Renal cortical epithelial cell (primary cell): ENCODE results near the gene GIPC1. TPM values are rescaled to one million over a fixed set of nuclear protein-coding genes. Genes with fewer than 3 reads are reported as not detected.

Experiments used
- DNase-seq: peaks from one replicate; pipeline ENCODE4 v3.0.0-alpha.2; 2011; ENCODE audit warnings: low read depth
- total RNA-seq: library from RNA; depleted of rRNA; stranded (reverse); fragments of >200 nt; gene quantifications from 2 replicates; pipeline ENCODE4 v1.2.3, GENCODE V29; 2014

Gene GIPC1
- total RNA-seq, 1 donor from 2014 or later, result 180 TPM

GRCh38 chr19:14435320-14436050 is 60.4 kb downstream of the GIPC1 start:
- DNase-seq, result no peak

GRCh38 chr19:14434543-14435319 is 61.2 kb downstream of the GIPC1 start:
- peak; percentile 79 for DNase-seq

- no peak for DNase-seq
Observed at GRCh38 chr19:14433554-14434501, 62.1 kb downstream of the GIPC1 start.

GRCh38 chr19:14432791-14433553 is 63.0 kb downstream of the GIPC1 start, which contains the start of gene PKN1:
TSS of gene PKN1 (plus strand) at chr19:14433306. CDS start at chr19:14433522, 216 bp downstream.
- DNase-seq, result no peak

GRCh38 chr19:14430712-14431111 is 65.2 kb downstream of the GIPC1 start:
- DNase-seq, result no peak

GRCh38 chr19:14428882-14429416 is 67.0 kb downstream of the GIPC1 start:
- no peak for DNase-seq

Other genes starting within 250 kb of the GIPC1 start
- 12.9 and 40.1 TPM in 2 replicates for gene ADGRE5, start 114.7 kb downstream of the GIPC1 start, total RNA-seq
- gene DDX39A, start 76.8 kb downstream of the GIPC1 start, total RNA-seq, result 32.6 and 66.0 TPM in 2 replicates
- 99.1 and 126 TPM in 2 replicates for gene PKN1, start 62.8 kb downstream of the GIPC1 start, total RNA-seq
- gene PTGER1, start 20.8 kb downstream of the GIPC1 start, total RNA-seq, result 0.85 and 5.0 TPM in 2 replicates
- 55.3 and 58.9 TPM in 2 replicates for gene DNAJB1, start 22.3 kb upstream of the GIPC1 start, total RNA-seq
- gene TECR, start 33.5 kb upstream of the GIPC1 start, total RNA-seq, result 33.4 and 35.6 TPM in 2 replicates
- 108 and 413 TPM in 2 replicates for gene NDUFB7, start 75.9 kb upstream of the GIPC1 start, total RNA-seq
- not detected in 2 replicates for gene CLEC17A, start 87.0 kb upstream of the GIPC1 start, total RNA-seq
- not detected in 2 replicates for gene ADGRE3, start 178.7 kb upstream of the GIPC1 start, total RNA-seq
- 2.6 and 12.4 TPM in 2 replicates for gene ZNF333, start 193.9 kb upstream of the GIPC1 start, total RNA-seq